ENCODE measurements around the gene SNRNP27.
"Not testable (repeated sequence)": the region's sequence is repeated elsewhere in the genome, so short reads cannot be mapped to it uniquely, and the experiment has no call there.

Gene SNRNP27

GRCh38 chr2:69946351-69947324, 52.9 kb downstream of the SNRNP27 start:
- no peak for DNase-seq

- DNase-seq = no peak
These were observed 53.7 kb downstream of the SNRNP27 start for GRCh38 chr2:69947325-69947931.

DNA sequence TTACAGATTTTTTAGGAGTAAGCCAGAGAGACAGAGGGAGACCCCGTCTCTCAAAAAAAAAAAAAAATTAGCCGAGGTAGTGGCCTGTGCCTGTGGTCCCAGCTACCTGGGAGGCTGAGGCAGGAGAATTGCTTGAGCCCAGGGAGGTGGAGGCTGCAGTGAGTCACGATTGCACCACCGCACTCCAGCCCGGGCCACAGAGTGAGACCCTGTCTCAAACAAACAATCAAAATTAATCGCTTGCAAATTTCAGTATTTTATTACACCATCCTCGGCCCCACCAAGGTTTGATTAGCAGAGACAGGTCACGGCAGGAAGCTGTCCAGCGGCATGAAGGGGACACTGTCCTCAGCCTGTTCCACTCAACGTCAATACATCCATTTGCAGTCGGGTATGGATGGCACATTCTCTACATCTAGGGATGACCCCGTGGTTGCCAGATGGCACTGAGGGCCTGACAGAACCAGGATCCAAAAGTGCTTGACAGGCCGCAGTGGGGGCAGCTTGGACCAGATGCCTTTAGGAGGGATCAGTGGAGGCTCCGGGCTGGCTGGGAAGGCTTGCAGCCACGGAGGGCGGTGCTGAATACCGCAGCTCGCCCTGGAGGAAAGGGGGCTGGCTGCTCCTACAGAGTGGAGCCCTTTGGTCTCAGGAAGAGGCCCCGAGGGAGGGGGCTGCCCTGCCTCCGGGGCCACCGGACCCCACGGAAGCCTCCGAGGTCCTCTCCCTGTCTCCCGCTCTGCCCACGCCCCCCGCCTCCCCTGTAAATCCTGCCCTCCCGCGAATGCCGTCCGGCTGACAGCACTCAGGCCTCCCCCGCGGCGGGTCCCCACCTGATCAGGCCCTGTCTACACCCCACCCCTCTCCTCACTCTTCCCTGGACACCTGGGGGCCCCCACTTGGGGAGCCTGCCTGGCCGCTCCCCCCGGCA, 54.5 kb downstream of the SNRNP27 start:
- DNase-seq = peak in 1 of 14 donors; percentile 78

GRCh38 chr2:69948963-69949645, 55.3 kb downstream of the SNRNP27 start:
- DNase-seq = no peak

DNA sequence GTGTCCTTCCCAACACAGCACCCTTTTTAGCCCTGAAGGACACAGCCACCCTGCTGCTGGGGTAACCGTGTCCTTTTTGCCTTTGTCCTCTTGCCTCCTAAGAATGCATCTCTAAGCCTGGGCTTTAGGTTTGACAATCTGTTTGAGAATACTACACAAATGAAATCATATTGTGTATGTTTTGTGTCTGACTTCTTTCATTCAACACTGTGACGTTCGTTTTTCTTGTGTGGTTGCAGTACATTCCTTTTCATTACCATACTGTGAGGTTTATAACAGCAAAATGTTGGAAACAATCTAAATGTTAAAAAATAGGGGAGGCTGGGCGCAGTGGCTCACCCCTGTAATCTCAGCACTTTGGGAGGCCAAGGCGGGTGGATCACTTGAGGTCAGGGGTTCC, 56.5 kb downstream of the SNRNP27 start:
- DNase-seq = no peak

DNA sequence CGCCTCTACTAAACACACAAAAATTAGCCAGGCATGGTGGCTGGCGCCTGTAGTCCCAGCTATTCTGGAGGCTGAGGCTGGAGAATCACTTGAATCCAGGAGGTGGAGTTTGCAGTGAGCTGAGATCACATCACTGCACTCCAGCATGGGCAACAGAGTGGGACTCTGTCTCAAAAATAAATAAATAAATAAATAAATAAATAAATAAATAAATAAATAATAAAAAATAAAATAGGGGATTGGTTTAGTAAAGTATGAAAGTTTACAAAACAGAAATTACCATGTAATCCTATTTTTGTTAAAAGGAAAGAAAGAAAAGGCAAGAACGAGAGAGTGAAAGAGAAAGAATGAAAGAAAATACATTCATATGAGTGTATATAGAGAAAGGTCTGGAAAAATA, 56.9 kb downstream of the SNRNP27 start:
- DNase-seq = not testable (repeated sequence)

DNA sequence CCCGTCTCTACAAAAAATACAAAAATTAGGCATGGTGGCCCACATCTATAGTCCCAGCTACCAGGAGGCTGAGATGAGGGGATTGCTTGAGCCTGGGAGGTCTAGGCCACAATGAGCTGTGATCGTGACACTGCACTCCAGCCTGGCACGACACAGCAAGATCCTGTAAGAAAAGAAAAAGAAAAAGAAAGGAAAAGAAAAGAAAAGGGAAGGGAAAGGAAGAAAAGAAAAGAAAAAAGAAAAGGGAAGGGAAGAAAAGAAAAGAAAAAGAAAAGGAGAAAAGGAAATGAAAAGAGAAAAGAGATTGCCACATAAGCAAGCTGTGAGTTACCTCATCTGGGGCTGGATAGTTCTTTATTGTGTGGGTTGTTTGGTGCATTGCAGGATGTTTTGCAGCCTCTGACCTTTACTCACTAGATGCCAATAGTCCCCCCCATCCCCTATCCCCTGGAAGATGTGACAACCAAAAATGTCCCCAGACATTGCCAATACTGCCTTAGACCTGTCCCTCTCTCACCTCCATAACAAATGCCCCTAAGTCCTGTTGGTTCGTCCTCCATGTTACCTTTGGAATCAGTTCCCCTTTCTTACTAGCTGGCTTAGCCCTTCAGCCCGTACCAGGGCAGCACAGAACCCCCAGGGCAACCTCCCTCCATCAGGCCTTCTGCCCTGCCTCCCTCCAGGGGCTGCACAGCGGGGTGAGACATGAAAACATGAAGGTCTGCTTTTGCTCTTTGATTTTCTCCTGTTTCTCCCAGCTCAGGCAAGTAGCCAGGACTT, 58.8 kb downstream of the SNRNP27 start:
- no peak for DNase-seq

DNA sequence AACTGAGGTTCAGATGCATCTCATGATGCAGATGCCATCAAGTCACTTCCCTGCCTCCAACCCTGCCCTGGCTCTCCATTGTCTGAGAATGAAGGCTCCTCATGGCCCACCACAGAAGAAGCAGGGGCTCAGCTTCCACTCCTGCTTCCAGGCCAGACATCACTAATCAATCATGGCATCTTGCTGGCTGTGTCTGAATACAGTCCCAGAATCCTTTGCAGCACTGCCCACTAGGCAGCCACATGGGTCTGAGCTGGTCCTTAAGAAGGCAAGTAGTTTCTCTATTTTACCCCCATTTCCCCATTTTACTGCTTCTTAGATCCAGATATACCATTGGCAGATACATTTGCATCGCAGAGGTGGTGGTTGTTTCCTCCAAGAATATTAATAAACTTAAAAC, 60.3 kb downstream of the SNRNP27 start:
- DNase-seq = no peak

Measured in C1 segment of cervical spinal cord (tissue), 14 donors.